C4-2B (cell line): ENCODE measurements around the gene LITAF.

Source experiments
- ZFX ChIP-seq: fragments of 450-650 bp; IDR thresholded peaks from 2 replicates; pipeline ENCODE4 v1.6.1; 2017
- TF ChIP-seq, protein P1 (sequence below): fragments of 450-650 bp; conservative IDR thresholded peaks from 2 replicates; pipeline ENCODE4 v1.5.1; 2017; ENCODE audit warnings: mild to moderate bottlenecking

DNA sequence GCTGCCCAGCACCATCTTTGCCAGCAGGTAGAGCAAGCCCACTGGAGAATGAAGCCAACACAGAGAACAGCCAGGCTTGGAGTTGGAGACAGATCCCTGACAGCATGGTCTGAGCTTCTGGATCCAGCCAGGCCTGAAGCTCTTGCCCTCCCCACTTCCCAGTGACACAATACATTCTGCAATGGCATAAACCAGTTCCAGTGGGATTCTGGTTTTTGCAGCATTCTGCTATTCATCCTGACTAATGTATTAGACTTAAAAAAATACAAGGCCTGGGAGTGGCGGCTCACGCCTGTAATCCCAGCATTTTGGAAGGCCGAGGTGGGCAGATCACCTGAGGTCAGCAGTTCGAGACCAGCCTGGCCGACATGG is 40.6 kb upstream of the LITAF start:
- TF ChIP-seq, protein P1, sequence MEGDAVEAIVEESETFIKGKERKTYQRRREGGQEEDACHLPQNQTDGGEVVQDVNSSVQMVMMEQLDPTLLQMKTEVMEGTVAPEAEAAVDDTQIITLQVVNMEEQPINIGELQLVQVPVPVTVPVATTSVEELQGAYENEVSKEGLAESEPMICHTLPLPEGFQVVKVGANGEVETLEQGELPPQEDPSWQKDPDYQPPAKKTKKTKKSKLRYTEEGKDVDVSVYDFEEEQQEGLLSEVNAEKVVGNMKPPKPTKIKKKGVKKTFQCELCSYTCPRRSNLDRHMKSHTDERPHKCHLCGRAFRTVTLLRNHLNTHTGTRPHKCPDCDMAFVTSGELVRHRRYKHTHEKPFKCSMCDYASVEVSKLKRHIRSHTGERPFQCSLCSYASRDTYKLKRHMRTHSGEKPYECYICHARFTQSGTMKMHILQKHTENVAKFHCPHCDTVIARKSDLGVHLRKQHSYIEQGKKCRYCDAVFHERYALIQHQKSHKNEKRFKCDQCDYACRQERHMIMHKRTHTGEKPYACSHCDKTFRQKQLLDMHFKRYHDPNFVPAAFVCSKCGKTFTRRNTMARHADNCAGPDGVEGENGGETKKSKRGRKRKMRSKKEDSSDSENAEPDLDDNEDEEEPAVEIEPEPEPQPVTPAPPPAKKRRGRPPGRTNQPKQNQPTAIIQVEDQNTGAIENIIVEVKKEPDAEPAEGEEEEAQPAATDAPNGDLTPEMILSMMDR, result no peak
- TF ChIP-seq ZFX, result no peak
